ENCODE results near the gene BATF2.
"Not testable (repeated sequence)": the region's sequence is repeated elsewhere in the genome, so short reads cannot be mapped to it uniquely, and the experiment has no call there.

BATF2 gene, protein sequence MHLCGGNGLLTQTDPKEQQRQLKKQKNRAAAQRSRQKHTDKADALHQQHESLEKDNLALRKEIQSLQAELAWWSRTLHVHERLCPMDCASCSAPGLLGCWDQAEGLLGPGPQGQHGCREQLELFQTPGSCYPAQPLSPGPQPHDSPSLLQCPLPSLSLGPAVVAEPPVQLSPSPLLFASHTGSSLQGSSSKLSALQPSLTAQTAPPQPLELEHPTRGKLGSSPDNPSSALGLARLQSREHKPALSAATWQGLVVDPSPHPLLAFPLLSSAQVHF

DNA sequence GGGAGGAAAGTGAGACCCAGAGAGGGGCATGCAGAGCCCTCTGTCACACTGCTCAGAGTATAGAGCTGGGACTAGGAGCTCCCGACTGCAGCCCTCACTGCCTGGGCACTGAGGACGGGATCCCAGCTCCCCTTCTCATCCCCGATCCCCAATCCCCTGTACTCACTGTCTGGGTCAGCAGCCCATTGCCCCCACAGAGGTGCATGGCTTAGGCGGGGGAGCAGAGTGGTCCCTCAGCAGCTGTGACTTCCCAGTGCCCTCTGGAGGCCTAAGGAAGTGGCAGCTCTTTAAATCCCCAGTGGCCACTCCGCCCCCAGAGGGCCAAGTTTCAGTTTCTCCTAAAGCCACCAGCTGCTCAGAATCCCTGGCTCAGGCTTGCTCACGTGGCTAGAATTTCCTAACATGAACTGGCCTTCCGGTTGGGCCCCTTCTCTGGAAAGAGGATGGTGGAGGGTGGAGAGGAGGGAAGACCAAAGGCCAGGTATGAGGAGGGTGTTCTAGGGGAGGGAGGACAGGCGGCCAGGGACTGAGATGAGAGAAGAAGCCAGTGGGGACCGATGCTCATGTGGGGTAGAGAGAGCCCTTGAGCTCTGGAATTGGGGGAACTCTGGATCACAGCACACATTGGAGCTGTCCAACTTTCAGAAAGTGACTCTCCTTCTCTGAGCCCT is at the start of gene BATF2:
BATF2 (minus strand) TSS at position 262 of the 671 bp plus-strand sequence; CDS start at position 205, 57 bp downstream.
- peak; percentile 67 for DNase-seq

DNA sequence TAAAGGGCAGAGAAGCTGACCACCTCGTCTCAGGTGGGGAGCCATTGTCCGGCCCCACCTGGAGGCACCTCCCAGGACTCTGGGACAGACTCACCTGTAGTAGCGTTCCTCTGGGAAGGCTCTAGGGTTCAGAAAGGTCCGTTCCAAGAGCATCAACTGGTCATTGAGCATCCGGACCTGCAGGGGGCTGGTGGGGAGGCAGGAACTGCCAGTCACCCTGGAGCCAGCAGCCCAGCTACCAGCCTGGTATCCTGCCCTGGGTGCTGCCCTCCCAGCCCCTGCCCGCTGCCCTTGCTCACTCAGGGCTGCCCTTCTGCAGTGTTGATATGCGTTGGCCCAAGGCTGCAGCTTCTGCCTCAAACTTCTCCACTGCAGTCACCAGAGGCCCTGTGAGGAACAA is 49.0 kb upstream of the BATF2 start:
- DNase-seq = no peak

DNA sequence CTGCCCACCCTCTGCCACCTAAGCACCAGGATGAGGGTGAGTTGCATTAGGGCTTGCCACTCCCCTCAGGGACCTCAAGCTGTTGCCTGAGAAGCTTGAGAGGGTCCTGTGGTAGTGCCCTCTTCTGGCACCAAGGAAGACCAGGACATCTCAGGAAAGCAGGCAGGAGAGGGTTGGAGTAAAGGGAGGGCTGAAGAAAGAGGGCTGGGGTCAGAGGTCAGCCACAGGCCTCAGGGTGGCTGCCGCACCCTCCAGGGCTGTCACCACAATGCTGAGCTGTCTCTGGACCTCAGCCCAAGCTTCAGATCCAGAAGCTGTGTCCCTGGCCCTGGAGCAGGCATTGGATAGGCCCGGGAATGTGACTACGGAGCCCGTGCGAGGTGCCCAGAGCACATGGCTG is 48.3 kb upstream of the BATF2 start:
- no peak for DNase-seq

DNA sequence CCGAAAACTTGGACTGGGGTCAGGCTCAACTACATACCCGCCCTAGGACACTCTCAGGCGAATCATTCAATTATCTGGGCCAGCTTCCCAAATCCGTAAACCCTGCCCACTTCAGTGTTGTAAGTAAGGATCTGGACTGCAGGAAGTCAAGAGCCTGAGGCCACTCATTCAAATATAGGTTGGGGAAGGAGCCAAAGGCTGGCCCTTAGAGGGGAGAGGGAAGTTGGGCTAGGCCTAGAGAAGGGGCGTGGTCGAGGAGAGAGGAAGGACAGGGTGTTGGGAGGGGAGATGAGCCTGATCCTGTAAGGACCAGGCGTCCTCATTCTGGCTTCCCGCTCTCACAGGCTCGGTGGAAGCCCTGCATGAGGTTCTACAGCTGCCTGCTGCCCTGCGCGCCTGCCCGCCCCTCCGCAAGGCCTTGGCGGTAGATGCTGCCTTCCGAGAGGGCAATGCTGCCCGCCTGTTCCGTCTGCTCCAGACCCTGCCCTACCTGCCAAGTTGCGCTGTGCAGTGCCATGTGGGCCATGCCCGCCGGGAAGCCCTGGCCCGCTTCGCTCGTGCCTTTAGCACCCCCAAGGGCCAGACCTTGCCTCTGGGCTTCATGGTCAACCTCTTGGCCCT is 47.2 kb upstream of the BATF2 start:
- no peak for DNase-seq

DNA sequence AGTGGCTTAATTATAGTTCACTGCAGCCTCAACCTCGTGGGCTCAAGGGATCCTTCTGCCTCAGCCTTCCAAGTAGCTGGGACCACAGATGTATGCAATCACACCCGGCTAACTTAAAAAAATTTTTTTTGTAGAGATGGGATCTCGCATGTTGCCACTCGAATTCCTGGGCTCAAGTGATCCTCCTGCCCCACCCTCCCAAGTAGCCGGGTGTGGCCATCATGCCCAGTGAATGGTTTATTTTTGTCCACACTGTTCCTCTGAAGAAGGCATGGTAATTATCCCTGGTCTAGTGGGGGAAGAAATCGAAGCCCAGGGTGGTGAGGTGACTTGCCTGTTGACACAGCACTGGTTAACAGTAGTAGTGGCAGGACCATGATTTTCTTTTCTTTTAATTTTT is 46.1 kb upstream of the BATF2 start:
- no peak for DNase-seq

DNA sequence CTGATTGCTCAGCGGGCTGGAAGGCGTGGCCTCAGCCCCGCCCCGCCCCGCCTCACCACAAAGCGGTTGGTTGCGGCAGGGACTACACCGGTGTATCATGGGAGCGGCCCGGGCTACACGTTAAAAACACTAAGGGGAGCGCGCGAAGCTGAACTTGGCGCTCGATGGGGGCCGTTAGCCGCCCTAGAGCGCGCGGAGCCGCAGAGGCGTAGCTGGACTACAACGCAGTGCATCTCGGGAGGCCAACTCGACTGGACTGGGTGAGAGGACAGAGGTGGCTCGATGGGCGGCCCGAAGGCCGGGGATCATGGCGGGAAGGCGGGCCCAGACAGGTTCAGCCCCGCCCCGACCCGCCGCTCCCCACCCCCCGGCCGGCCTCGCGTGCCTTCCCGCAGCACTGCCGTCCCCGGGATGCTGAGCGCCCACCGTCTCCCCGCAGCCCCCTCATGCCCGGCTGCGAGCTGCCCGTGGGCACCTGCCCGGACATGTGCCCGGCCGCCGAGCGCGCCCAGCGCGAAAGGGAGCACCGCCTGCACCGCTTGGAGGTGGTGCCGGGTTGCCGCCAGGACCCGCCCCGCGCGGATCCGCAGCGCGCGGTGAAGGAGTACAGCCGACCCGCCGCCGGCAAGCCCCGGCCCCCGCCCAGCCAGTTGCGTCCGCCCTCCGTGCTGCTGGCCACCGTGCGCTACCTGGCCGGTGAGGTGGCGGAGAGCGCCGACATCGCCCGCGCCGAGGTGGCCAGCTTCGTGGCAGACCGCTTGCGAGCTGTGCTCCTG is 44.3 kb upstream of the BATF2 start, which contains the start of gene SAC3D1:
SAC3D1 (plus strand) TSS at position 364 of the 776 bp plus-strand sequence; CDS start at position 447, 83 bp downstream.
- peak; percentile 93 for DNase-seq

DNA sequence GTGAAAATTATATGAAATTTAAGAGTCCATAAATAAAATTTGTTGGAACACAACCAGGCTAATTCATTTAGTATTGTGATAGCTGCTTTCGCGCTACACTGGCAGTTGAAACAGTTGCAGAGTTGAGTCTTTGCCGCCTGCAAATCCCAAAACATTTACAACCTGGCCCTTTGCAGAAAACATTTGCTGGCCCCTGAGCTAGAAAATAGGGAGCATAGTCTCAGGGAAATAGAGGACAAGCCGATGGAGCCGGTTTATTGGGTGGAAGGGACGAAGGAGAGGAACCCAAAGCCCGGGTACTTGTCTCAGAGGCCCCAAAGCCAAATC is 43.7 kb upstream of the BATF2 start:
- DNase-seq = no peak

DNA sequence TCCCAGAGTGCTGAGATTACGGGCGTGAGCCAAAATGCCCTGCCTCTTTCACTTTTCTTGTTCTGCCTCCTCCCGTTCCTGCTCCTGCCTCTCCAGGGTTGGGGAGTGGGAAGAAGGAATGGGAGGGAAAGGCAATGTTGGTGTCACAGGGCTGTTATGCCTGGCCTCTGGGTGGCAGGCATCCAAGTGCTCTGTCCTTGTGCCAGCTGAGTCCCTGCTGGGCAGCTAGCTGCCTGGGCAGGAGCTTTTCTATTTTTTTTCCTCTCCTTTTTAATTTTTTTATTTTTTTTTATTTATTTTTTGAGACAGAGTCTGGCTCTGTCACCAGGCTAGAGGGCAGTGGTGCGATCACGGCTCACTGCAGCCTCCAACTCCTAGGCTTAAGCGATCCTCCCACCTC is 40.2 kb upstream of the BATF2 start:
- DNase-seq = no peak

DNA sequence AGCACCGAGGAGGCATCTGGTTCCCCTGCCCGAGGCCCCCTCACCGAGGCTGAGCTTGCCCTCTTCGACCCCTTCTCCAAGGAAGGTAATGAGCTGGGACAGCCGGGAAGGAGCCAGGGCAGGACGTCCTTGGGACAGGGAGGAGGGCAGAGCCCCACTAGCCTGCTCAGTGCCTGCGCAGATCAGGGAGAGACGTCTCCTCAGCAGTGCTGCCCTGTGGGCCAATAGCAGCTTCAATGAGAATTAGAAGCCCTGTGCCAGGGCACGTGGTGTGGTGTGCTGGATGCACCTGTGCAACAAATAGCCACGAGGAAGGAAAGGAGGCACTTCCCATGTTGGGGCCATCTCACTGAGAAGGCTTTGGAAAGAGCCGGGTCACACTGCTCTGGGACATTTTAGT is 38.8 kb upstream of the BATF2 start:
- DNase-seq = no peak

DNA sequence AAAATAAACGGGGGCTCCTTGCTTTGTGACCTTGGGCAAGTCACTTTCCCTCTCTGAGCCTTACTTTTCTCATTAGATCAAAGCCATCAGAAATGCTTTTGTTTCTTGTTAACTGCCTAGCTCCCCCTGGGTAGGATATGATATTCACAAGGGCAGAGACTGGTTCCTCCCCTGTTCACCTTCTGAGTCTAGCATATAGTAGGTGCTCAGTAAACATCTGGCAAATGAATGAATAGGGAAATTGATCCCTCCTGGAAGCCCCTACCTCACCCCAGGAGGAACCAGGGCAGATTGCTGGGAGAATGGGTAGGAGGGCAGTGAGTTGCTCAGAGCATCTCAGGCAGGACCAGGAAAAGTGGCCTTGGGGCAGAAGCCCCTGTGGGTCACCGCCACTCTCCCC is 37.7 kb upstream of the BATF2 start:
- DNase-seq = no peak

DNA sequence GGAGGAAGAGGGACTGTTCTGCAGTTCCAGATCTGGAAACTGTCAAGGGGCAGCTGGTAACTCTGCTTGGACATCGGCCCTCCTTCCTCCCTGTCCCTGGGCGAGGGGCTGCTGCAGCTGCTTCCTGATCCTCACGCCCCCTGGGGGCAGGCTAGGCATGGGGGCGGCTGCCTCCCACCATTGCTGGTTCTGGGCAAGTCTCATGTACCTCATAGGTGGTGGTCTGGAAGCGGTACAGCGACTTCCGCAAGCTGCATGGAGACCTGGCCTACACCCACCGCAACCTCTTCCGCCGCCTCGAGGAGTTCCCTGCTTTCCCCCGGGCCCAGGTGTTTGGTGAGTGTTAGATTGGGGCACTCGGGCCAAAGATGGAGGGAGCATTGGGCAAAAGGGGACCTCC is 35.4 kb upstream of the BATF2 start:
- no peak for DNase-seq

DNA sequence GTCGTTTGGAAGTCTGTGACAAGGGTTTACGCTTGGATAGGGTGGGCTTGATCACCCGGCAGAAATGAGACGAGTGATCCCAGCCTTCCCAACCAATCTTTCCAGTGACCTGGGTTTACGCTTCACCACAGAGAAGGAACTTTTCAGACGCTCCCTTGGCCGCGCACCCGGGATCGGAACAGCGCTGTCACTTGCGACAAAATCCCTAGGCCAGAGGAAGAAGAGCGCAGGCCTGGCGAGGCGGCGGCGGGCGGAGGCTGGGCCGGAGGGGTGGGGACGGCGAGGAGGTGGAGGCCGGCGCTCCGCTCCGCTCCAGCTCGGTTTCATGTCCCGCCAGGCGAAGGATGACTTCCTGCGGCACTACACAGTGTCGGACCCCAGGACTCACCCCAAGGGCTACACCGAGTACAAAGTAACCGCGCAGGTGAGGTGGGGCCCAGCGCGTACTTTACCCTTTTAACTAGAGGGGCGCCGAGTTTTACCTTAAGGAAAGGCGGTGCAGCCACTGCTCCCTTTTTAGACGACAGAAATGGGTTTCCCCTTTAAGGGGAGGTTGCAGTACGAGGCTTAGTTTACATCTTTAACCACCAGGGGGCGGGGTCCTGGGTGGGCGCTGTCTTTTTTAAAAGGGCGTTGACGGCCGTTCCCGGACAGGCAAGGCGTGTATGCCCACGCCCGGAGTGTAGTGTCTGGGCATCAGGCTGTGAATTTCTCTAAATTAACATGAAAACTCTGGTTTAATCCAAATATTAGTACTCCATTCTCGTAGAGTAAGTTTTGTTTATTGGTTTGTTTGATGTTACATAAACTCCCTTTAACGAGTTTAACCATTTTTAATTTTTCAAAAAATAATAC is 30.7 kb upstream of the BATF2 start, which contains the start of gene SNX15:
SNX15 (plus strand) TSS at position 227 of the 855 bp plus-strand sequence; CDS start at position 326, 99 bp downstream.
- DNase-seq = peak; percentile 96

DNA sequence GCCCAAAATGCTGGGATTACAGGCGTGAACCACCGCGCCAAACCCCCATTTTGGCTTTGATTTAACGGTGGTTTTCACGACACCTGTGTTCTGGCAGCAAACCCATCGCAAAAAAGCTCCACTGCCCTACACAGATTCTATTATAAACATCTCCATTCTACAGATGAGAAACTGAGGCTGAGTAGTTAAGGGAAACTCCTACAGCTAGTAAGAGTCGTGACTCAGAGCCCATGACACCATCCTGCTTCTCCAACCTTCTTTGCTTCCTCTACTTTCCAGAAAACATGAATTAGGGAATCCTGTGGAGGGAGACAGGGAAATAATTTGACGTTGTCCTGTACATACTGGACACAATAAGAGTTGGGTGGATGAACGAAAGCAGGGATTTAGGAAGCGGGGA is 30.0 kb upstream of the BATF2 start:
- no peak for DNase-seq

DNA sequence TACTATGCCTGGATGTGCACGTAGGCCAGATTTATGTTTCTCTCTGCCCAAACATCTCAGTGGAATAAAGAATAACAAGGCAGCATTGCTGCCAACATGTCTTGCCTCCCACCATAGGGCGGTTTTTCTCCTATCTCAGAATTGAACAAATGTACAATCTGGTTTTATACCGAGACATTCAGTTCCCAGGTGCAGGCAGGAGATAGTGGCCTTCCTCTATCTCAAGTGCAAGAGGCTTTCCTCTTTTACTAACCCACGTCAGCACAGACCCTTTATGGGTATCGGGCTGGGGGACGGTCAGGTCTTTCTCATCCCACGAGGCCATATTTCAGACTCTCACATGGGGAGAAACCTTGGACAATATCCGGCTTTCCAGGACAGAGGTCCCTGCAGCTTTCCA is 26.7 kb upstream of the BATF2 start:
- not testable (repeated sequence) for DNase-seq

DNA sequence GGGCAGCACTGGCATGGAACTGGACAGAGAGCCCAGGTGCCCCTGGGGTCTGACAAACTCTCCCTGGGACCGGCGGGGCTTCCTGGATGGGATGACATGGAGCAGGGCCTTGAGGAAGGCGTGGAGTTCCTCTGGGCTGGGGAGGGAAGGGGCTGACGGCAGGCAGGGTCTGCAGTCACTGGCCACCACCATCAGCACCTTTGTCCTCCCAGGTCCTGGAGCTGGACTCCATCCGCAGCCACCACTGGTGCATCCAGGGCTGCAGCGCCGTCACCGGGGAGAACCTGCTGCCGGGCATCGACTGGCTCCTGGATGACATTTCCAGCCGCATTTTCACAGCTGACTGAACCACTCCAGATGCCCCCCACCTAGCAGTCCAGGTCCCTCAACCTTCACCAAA is 24.7 kb upstream of the BATF2 start:
- DNase-seq = no peak

DNA sequence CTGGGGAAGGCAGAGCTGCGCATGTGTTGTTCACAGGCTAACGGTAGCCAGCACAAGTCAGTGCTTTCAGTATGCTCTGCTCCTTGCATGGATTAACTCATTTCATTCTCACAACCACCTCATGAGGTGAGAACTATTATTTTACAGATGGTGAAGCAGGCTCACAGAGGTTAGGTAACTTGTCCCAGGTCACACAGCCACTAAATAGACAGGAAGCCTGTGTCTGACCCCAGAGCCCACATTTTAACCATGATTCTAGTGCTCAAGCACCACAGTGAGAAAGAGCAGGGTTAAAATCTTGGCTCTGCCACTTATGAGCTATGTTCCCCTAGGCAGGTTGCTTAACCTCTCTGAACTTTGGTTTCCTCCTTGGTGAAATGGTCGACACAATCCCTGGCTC is 24.2 kb upstream of the BATF2 start:
- no peak for DNase-seq

DNA sequence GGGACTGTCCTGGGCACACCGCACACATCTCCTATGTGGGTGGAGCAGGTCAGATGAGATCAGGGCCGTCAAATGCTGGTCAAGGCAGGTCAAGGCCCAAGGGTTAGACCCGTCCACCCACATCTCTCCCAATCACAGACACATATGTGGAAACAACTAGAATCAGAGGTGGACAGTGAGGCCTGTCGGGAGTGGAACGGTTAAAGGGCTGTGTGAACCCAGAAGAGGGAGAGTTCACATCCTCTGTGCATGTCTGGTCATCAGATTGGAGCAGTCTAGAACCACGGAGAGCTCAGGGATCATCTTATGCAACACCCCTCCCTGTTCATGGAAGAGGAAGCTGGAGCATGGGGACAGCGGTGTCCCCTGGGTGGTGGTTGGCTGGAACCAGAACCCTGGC is 23.1 kb upstream of the BATF2 start:
- no peak for DNase-seq

DNA sequence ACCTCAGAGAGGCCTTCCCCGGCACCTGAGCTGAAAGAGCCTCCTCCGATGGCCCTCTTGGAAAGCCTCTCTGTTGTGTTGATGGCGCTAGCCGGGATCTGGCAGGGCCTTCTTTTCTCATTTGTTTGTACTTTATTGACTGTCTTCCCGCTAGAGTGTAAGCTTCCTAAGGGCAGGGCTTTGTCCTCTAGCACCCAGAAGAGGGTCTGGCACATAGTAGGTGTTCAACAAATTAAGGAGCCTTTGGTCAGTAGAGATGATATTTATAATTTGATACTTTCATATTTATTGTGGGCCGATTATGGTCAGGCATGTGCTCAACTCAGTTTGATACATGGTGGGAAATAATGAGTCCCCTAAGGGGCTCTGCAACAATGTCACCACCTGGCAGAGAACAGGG is 21.2 kb upstream of the BATF2 start:
- DNase-seq = no peak

DNA sequence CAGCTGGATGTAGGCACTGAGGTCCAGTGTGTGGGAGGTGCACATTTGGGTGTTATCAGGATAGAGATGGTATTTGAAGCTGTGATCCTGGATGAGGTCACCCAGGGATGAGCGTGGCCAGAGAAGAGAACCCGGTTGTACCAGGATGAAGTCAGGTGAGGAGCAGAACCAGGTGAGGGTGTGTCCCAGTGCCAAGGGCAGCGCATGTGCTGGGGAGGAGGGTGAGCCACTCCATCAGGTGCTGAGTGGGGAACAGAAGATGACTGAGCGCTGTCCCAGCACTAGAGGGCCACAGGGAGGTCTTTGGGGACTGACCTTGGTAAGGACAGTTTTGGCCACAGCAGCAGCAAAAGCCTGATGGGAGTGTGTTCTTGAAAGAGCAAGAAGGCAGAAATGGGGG is 19.9 kb upstream of the BATF2 start:
- no peak for DNase-seq

DNA sequence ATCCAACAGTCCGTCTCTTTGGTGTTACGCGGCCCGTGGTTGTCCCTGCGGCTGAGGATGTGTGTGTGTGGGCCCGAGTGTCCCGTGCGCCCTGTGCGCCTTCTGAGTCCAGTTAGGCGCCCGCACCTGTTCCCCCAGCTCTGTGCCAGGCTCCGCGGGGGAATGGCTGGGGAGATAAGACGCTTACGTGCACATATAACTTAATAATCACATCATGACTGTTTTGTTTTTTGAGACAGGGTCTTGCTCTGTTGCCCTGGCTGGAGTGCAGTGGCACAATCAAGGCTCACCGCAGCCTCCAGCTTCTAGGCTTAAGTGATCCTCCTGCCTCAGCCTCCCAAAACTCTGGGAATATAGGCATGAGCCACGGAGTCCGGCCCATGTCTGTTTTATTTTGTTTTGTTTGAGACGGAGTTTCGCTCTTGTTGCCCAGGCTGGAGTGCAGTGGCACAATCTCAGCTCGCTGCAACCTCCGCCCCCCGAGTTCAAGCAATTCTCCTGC is 18.0 kb upstream of the BATF2 start:
- DNase-seq = no peak

DNA sequence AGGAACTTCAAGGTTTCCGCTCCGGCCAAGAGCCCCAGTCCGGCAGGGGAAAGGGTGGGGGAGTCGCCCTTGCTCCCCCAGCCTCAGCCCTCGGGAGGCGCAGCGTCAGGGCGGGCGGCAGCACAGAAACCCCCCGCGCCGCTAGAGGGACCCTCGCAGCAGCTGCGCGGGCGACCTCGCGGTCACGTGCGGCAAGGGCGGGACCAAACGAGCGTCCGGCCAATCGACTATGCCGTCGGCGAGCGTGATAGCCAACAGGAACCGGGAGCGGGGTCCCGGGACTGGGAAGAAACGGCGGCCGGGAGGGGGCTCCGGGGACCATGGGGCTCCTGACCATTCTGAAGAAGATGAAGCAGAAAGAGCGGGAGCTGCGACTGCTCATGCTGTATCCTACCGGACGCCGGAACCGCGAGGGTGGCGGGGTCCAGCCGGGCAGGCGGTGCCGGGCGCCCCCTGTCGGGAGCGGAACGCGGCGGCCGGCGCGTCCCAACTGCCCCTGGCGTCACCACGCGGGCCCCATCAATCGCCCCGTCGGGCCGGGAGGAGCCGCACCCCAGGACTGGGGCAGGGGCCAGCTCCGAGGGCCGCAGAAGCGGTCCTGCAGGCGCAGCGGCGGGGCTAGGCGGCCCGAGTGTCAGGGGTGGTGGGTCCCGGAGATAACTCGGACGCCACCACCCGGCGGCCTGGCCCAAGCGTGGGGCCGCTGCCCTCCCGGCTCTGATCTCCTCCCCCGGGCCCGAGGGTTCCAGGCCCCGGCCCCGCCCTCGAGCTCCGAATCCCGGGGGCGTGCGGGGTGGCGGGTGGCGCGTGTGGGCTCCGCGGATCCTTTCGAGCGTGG is 17.3 kb upstream of the BATF2 start, which contains the start of gene ARL2:
ARL2 (plus strand) TSS at position 273 of the 838 bp plus-strand sequence; CDS start at position 321, 48 bp downstream.
- DNase-seq = peak; percentile 95

Measured in left hindlimb (tissue), 1 donor.